Endothelial cell of umbilical vein (primary cell): ENCODE results near the gene UNC5B. TPM values are rescaled to one million over a fixed set of nuclear protein-coding genes. Genes with fewer than 3 reads are reported as not detected.

ENCODE experiments used
- BruUV-seq: library from RNA; stranded (reverse); fragments of 400-500 nt; replicated peaks from 2 replicates; lab custom pipeline; 2021; lab: Mats Ljungman, UMichigan
- CTCF ChIA-PET: fragments of 300-600, 350-600 bp; sonication (Branson Sonifier 250); formaldehyde crosslinking; loops from one replicate; lab custom pipeline; 2021; ENCODE audit warnings: antibody characterized with exemption, inconsistent platforms; lab: Charles Lee
- POLR2A ChIA-PET: fragments of 300-600, 350-600 bp; sonication (Branson Sonifier 250); formaldehyde crosslinking; loops from one replicate; lab custom pipeline; 2021; ENCODE audit warnings: antibody characterized with exemption, inconsistent platforms; lab: Charles Lee
- DNase-seq: peaks from one replicate; pipeline ENCODE4 v3.0.0-alpha.2; 2011; ENCODE audit warnings: low read depth, low spot score
- FAIRE-seq: peaks from 2 replicates; lab custom pipeline; 2011; peaks lifted over from hg19 to GRCh38; lab: Jason Lieb, UNC
- H2AFZ ChIP-seq: 2 replicates; pipeline ENCODE4 v1.6.0; 2012; ENCODE audit warnings: low read depth, low read length, control low read depth, inconsistent platforms
- H3K27ac ChIP-seq: 2 replicates; pipeline ENCODE4 v1.5.1; 2011; ENCODE audit warnings: low read depth, mild to moderate bottlenecking, control low read depth, low read length, moderate library complexity; ENCODE audit not compliant: insufficient read depth
- H3K27me3 ChIP-seq, 2 experiments: 2 replicates each; pipeline versions ENCODE4 v1.6.0 to v1.6.1; 2011; ENCODE audit warnings: low read length in 2 of 2, mixed read lengths in 1 of 2; ENCODE audit not compliant: control insufficient read depth in 2 of 2, insufficient read depth in 2 of 2
- H3K36me3 ChIP-seq, 2 experiments: 2 replicates in 1 of 2; 3 replicates in 1 of 2; pipeline ENCODE4 v1.5.1; 2011; ENCODE audit warnings: low read length in 2 of 2, mild to moderate bottlenecking in 1 of 2, moderate library complexity in 1 of 2; ENCODE audit not compliant: control insufficient read depth in 2 of 2, insufficient read depth in 2 of 2; ENCODE audit errors: extremely low read depth in 1 of 2
- H3K4me1 ChIP-seq: 3 replicates; pipeline ENCODE4 v1.5.1; 2011; ENCODE audit warnings: mild to moderate bottlenecking, low read length; ENCODE audit not compliant: control insufficient read depth, insufficient read depth; ENCODE audit errors: extremely low read depth
- H3K4me2 ChIP-seq: 2 replicates; pipeline ENCODE4 v1.6.1; 2011; ENCODE audit warnings: low read length, control low read depth, mixed read lengths; ENCODE audit not compliant: insufficient read depth
- H3K4me3 ChIP-seq, 3 experiments: fragments of 200-600 bp in 1 of 3; sonication (generic), shearing (Covaris generic) in 1 of 3; replicated peaks in 1 of 3; 2 replicates each; pipeline ENCODE4 v1.5.1; 2011 to 2016; ENCODE audit warnings: control low read depth in 3 of 3, low read length in 3 of 3, mild to moderate bottlenecking in 2 of 3, inconsistent platforms in 1 of 3, low read depth in 1 of 3, moderate library complexity in 1 of 3; ENCODE audit not compliant: insufficient read depth in 1 of 3
- H3K79me2 ChIP-seq: 2 replicates; pipeline ENCODE4 v1.6.0; 2012; ENCODE audit warnings: low read length, inconsistent platforms; ENCODE audit not compliant: control insufficient read depth, insufficient read depth
- H3K9ac ChIP-seq: replicated peaks from 2 replicates; pipeline ENCODE3; 2011; ENCODE audit warnings: low read length, control low read depth; ENCODE audit not compliant: insufficient read depth; ENCODE audit errors: extremely low read depth
- H3K9me1 ChIP-seq: replicated peaks from 3 replicates; pipeline ENCODE4 v1.6.0; 2011; ENCODE audit warnings: mild to moderate bottlenecking, low read length; ENCODE audit not compliant: control insufficient read depth, insufficient read depth; ENCODE audit errors: extremely low read depth
- H3K9me3 ChIP-seq: replicated peaks from 2 replicates; pipeline ENCODE4 v1.5.1; 2012; ENCODE audit warnings: low read length, inconsistent platforms; ENCODE audit not compliant: control insufficient read depth, insufficient read depth
- H4K20me1 ChIP-seq: replicated peaks from 2 replicates; pipeline ENCODE3; 2011; ENCODE audit warnings: mild to moderate bottlenecking, low read length; ENCODE audit not compliant: control insufficient read depth, insufficient read depth; ENCODE audit errors: extremely low read depth
- CTCF ChIP-seq, 2 donors: IDR thresholded peaks; 1 replicate in 1 of 2; 2 replicates in 1 of 2; pipeline ENCODE4 v1.5.1; 2011; ENCODE audit warnings: low read length in 2 of 2, mild to moderate bottlenecking in 2 of 2, moderate library complexity in 2 of 2, control low read depth in 1 of 2, inconsistent platforms in 1 of 2, low read depth in 1 of 2; ENCODE audit not compliant: insufficient read depth in 1 of 2; ENCODE audit errors: extremely low read depth in 1 of 2
- EZH2 ChIP-seq: IDR thresholded peaks from 2 replicates; pipeline ENCODE4 v1.6.1; 2012; ENCODE audit warnings: borderline replicate concordance, low read depth, mild to moderate bottlenecking, moderate library complexity, low read length, inconsistent platforms; ENCODE audit not compliant: severe bottlenecking
- FOS ChIP-seq: IDR thresholded peaks from 2 replicates; pipeline ENCODE4 v1.6.1; 2011; ENCODE audit warnings: mild to moderate bottlenecking, low read length, moderate library complexity, borderline replicate concordance; ENCODE audit not compliant: insufficient read depth
- GATA2 ChIP-seq: IDR thresholded peaks from 2 replicates; pipeline ENCODE4 v1.7.0; 2011; ENCODE audit warnings: low read depth, mild to moderate bottlenecking, moderate library complexity, mixed read lengths, low read length; ENCODE audit not compliant: insufficient read length, insufficient read depth
- JUN ChIP-seq: IDR thresholded peaks from 2 replicates; pipeline ENCODE4 v1.6.1; 2011; ENCODE audit warnings: borderline replicate concordance, low read depth; ENCODE audit not compliant: insufficient read length, insufficient read depth
- MAX ChIP-seq: IDR thresholded peaks from 2 replicates; pipeline ENCODE4 v1.6.1; 2011; ENCODE audit not compliant: insufficient read depth, insufficient read length
- MYC ChIP-seq: IDR thresholded peaks from one replicate; pipeline ENCODE4 v1.6.1; 2011; ENCODE audit warnings: mild to moderate bottlenecking, low read depth, low read length
- POLR2A ChIP-seq: IDR thresholded peaks from 2 replicates; pipeline ENCODE4 v1.6.1; 2012; ENCODE audit warnings: low read depth, mild to moderate bottlenecking, control low read depth, low read length
- POLR2AphosphoS5 ChIP-seq: IDR thresholded peaks from 2 replicates; pipeline ENCODE4 v1.6.1; 2012; ENCODE audit warnings: low read depth, mild to moderate bottlenecking, control low read depth, low read length, moderate library complexity; ENCODE audit not compliant: insufficient read depth
- dilution Hi-C: fragments of 300-500 bp; cut with MboI; formaldehyde crosslinking; loops from one replicate; pipeline ENCODE4 v1.15.0; 2019; ENCODE audit warnings: low sequenced_read_pairs; ENCODE audit not compliant: extremely low pct_ligation_motif_present
- intact Hi-C: fragments of 100-400 bp; cut with micrococcal nuclease; formaldehyde crosslinking; loops from one replicate; pipeline ENCODE4 v1.10.0; 2022
- polyA plus RNA-seq, 4 experiments: library from polyadenylated mRNA; depleted of rRNA in 3 of 4; stranded (reverse) in 3 of 4; unstranded in 1 of 4; fragments of >200 nt; gene quantifications; 2 replicates each; pipeline versions ENCODE4 v1.2.1 to v1.2.3, GENCODE V29; 2011 to 2012; ENCODE audit warnings: missing spikeins in 1 of 4
- total RNA-seq: library from RNA; stranded (reverse); gene quantifications from 2 replicates; pipeline ENCODE4 v1.2.3, GENCODE V29; 2021

The UNC5B gene
- total and polyA plus RNA-seq, 2 donors (not counting 3 experiments of a cell fraction or from before 2014, with no cell fraction given): 0.39 to 2.5 TPM

GRCh38 chr10:71191551-71192076 is 20.8 kb upstream of the UNC5B start:
- dilution Hi-C loops (no loop called here), intact Hi-C loops (no loop called here)
- no peak overlapping the region for H3K27ac ChIP-seq
- TF ChIP-seq JUN (no peak), CTCF (IDR thresholded peaks at IDR 0.05; ENCODE audit: extremely low read depth in 1 of 2, insufficient read depth in 1 of 2, low read depth in 1 of 2, low read length in 2 of 2) (no peak), GATA2 (no peak), EZH2 (no peak), MAX (no peak), MYC (no peak), POLR2A (no peak), POLR2AphosphoS5 (no peak), FOS (no peak)
- H3K9ac ChIP-seq: no peak overlapping the region
- no peaks in the 10 kb centered on the region for H3K4me1 ChIP-seq
- BruUV-seq: no TSS peak
- H2AFZ ChIP-seq: no peak overlapping the region
- no peaks in the 10 kb centered on the region for H3K9me3 ChIP-seq
- H3K4me3 ChIP-seq: no peak overlapping the region
- no peaks in the 10 kb centered on the region for H3K9me1 ChIP-seq
- no peaks in the 10 kb centered on the region for H3K79me2 ChIP-seq
- H3K4me2 ChIP-seq: no peak overlapping the region
- H3K27me3 ChIP-seq: peaks cover 4 to 6% of the 10 kb centered on the region in 2 experiments
- CTCF ChIA-PET: interaction anchor here (1.2 kb wide), 1 partner anchor 18 kb away, joined by 3 read pairs; no protein-coding TSS in a partner anchor
- POLR2A ChIA-PET: no interaction called here
- FAIRE-seq (no peak), DNase-seq (no peak)
- no peaks in the 10 kb centered on the region for H4K20me1 ChIP-seq
- no peaks in the 10 kb centered on the region for H3K36me3 ChIP-seq
